AG04449 (cell line): ENCODE measurements around the gene COL5A1.

ENCODE experiments used
- CTCF ChIA-PET: fragments of 350-600 bp; formaldehyde crosslinking; extraction: SDS; loops from one replicate; lab custom pipeline; 2021; ENCODE audit warnings: antibody characterized with exemption; lab: Yijun Ruan, JAX
- POLR2A ChIA-PET: fragments of 400-600, 350-600 bp; formaldehyde crosslinking; extraction: SDS; loops from one replicate; lab custom pipeline; 2020; ENCODE audit warnings: antibody characterized with exemption, inconsistent platforms; lab: Yijun Ruan, JAX
- DNase-seq: peaks from one replicate; pipeline ENCODE4 v3.0.0-alpha.2; 2010; ENCODE audit warnings: low read depth, low spot score
- H3K4me3 ChIP-seq: 2 replicates; pipeline ENCODE4 v1.5.1; 2011; ENCODE audit warnings: low read depth, mild to moderate bottlenecking, control low read depth, low read length
- CTCF ChIP-seq: IDR thresholded peaks from one replicate; pipeline ENCODE4 v1.5.1; 2011; ENCODE audit warnings: mild to moderate bottlenecking, moderate library complexity, low read length, control low read depth, inconsistent platforms; ENCODE audit not compliant: insufficient read depth; ENCODE audit errors: missing control alignments

The COL5A1 gene

DNA sequence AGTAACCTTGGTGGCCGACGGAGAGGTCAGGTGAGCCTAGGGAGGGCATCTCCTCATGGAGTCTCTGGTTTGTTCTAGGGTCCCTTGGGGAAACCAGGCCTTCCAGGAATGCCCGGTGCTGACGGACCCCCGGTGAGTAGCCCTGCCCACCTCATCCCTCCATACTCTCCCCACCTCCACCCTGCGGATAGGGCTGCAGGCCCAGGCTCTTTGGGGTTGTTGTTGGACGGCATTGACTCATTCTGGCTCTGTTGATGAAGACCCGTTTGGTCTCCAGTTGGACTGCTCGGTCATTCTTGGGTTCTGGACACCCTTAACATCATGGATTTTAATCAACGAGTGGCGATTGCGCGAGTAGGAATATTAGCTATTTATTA is 126.7 kb downstream of the COL5A1 start:
- TF ChIP-seq CTCF = no peak
- no peak for DNase-seq
- POLR2A ChIA-PET = no interaction called here
- CTCF ChIA-PET = no interaction called here
- H3K4me3 ChIP-seq = no peak overlapping the region

DNA sequence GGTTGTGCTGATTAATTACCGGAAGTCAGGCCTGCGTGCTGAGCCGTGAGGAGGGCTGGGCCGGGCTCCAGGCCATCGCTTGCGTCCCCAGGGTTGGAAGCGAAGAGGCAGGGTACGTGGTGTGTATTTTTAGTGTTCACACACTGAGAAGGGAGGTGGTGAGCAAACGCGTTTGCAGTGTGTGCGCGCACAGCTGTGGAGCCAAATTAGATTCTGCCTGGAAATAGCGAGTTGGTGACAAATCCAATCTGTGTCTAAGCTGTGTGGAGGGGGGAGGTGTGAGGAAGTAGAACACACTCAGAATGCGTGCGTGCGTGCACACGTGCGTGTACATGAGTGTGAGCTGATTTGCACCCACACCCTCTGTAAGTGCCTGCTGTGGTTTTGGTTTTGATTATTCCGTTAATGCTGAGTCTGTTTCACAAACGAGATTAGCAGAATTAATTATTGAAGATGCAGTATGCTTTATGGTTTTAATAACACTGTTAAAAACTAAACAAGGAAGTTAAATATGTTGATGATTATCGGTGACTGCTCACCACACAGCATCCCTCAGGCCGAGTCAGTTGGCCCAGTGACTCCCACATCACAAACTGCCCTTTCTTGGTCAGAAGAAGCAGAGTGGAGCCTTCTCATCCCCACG is 127.2 kb downstream of the COL5A1 start:
- CTCF ChIA-PET = no interaction called here
- no peak for DNase-seq
- H3K4me3 ChIP-seq = no peak overlapping the region
- TF ChIP-seq CTCF = no peak
- POLR2A ChIA-PET = no interaction called here

GRCh38 chr9:134770972-134771971 is 129.7 kb downstream of the COL5A1 start:
- H3K4me3 ChIP-seq = no peak overlapping the region
- TF ChIP-seq CTCF = no peak
- ChIA-PET CTCF (interaction anchor here (0.6 to 1.4 kb wide), 7 partner anchors 9 to 325 kb away, joined by 3 to 4 read pairs (median 3); no protein-coding TSS in a partner anchor), POLR2A (no interaction called here)
- no peak for DNase-seq

GRCh38 chr9:134772331-134772730 is 130.7 kb downstream of the COL5A1 start:
- CTCF ChIA-PET = interaction anchor here (1.0 to 1.4 kb wide), 3 partner anchors 10 to 324 kb away, joined by 3 to 4 read pairs (median 4); no protein-coding TSS in a partner anchor
- TF ChIP-seq CTCF = no peak
- H3K4me3 ChIP-seq = no peak overlapping the region
- POLR2A ChIA-PET = no interaction called here
- DNase-seq = no peak

DNA sequence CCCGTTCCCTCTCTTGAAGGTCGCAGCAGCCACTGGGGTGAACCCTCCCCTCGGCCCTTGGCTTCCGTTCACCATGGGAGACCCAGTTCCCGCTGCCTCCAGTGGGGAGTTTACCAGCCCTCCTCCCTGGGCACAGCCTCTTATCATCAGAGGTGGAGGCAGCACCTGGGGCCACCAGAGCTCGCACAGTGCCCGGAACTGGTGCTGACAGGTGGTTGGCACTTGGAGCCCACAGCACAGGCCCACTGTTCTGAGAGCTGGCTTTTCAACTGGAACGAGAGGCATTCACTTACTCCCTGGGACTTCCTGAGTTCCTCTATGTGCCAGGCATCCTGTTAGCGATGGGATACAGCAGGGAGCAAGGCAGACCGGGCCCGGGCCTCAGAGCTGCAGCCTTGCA is 132.2 kb downstream of the COL5A1 start:
- ChIA-PET CTCF (no interaction called here), POLR2A (interaction anchor here (0.7 kb wide), 1 partner anchor 21 kb away, joined by 3 read pairs; no protein-coding TSS in a partner anchor)

More for the DNA sequence above, 132.2 kb downstream of the COL5A1 start:
- no peak for TF ChIP-seq CTCF
- DNase-seq = no peak
- H3K4me3 ChIP-seq = no peak overlapping the region
